Astrocyte (in vitro differentiated cells and primary cell): ENCODE measurements around the gene EME1. TPM values are rescaled to one million over a fixed set of nuclear protein-coding genes. Genes with fewer than 3 reads are reported as not detected.

Experiments
- DNase-seq: peaks from one replicate; pipeline ENCODE4 v3.0.0-alpha.2; 2010; ENCODE audit warnings: low read depth
- FAIRE-seq: peaks from 2 replicates; lab custom pipeline; 2011; peaks lifted over from hg19 to GRCh38; lab: Jason Lieb, UNC
- H2AFZ ChIP-seq: 2 replicates; pipeline ENCODE4 v1.6.0; 2012; ENCODE audit warnings: low read depth, low read length, inconsistent platforms
- H3K27ac ChIP-seq: 2 replicates; pipeline ENCODE4 v1.5.1; 2011; ENCODE audit warnings: low read depth, low read length, inconsistent platforms
- H3K27me3 ChIP-seq: 2 replicates; pipeline ENCODE4 v1.6.0; 2011; ENCODE audit warnings: low read length, inconsistent platforms; ENCODE audit not compliant: insufficient read depth
- H3K36me3 ChIP-seq: 2 replicates; pipeline ENCODE4 v1.5.1; 2011; ENCODE audit warnings: low read length, inconsistent platforms; ENCODE audit not compliant: insufficient read depth
- H3K4me1 ChIP-seq: 2 replicates; pipeline ENCODE4 v1.5.1; 2011; ENCODE audit warnings: low read length, inconsistent platforms; ENCODE audit not compliant: insufficient read depth
- H3K4me2 ChIP-seq: 2 replicates; pipeline ENCODE4 v1.6.0; 2012; ENCODE audit warnings: low read length, inconsistent platforms
- H3K4me3 ChIP-seq: 2 replicates; pipeline ENCODE4 v1.5.1; 2011; ENCODE audit warnings: low read depth, mild to moderate bottlenecking, low read length, inconsistent platforms; ENCODE audit not compliant: insufficient read depth
- H3K79me2 ChIP-seq: 2 replicates; pipeline ENCODE4 v1.6.0; 2012; ENCODE audit warnings: mild to moderate bottlenecking, low read length, inconsistent platforms; ENCODE audit not compliant: insufficient read depth
- H3K9ac ChIP-seq: 2 replicates; pipeline ENCODE4 v1.6.0; 2012; ENCODE audit warnings: mild to moderate bottlenecking, low read length, inconsistent platforms
- H3K9me3 ChIP-seq: 2 replicates; pipeline ENCODE4 v1.5.1; 2012; ENCODE audit warnings: low read depth, mild to moderate bottlenecking, low read length, inconsistent platforms; ENCODE audit not compliant: insufficient read depth
- H4K20me1 ChIP-seq: 2 replicates; pipeline ENCODE4 v1.6.0; 2012; ENCODE audit warnings: low read length, inconsistent platforms; ENCODE audit not compliant: insufficient read depth
- H3K27ac Mint-ChIP-seq: one replicate; pipeline ENCODE4 v1.8.0; 2021; ENCODE audit warnings: mild to moderate bottlenecking, mixed read lengths; ENCODE audit not compliant: unreplicated experiment
- H3K27me3 Mint-ChIP-seq: one replicate; pipeline ENCODE4 v1.8.0; 2021; ENCODE audit warnings: low read depth, mixed read lengths; ENCODE audit not compliant: unreplicated experiment
- H3K36me3 Mint-ChIP-seq: one replicate; pipeline ENCODE4 v1.8.0; 2021; ENCODE audit warnings: low read depth, mixed read lengths; ENCODE audit not compliant: unreplicated experiment
- H3K4me1 Mint-ChIP-seq: one replicate; pipeline ENCODE4 v1.8.0; 2021; ENCODE audit warnings: low read depth, mixed read lengths; ENCODE audit not compliant: unreplicated experiment
- H3K4me3 Mint-ChIP-seq: one replicate; pipeline ENCODE4 v1.8.0; 2021; ENCODE audit warnings: mild to moderate bottlenecking, moderate library complexity, mixed read lengths; ENCODE audit not compliant: unreplicated experiment
- H3K9me3 Mint-ChIP-seq: one replicate; pipeline ENCODE4 v1.8.0; 2021; ENCODE audit warnings: mild to moderate bottlenecking, mixed read lengths; ENCODE audit not compliant: unreplicated experiment
- EZH2 ChIP-seq: IDR thresholded peaks from 2 replicates; pipeline ENCODE4 v1.6.1; 2012; ENCODE audit warnings: mild to moderate bottlenecking, low read length, inconsistent platforms; ENCODE audit not compliant: insufficient read depth
- total RNA-seq: library from RNA; stranded (reverse); gene quantifications from 2 replicates; pipeline ENCODE4 v1.2.1, GENCODE V29; 2021
- TF ChIP-seq, protein P1 (sequence below): IDR thresholded peaks from 2 replicates; pipeline ENCODE4 v1.5.1; 2011; ENCODE audit warnings: low read depth, mild to moderate bottlenecking, inconsistent platforms, low read length, moderate library complexity; ENCODE audit not compliant: insufficient read depth

The EME1 gene
- total RNA-seq, 1 donor from 2014 or later: 3.1 TPM

DNA sequence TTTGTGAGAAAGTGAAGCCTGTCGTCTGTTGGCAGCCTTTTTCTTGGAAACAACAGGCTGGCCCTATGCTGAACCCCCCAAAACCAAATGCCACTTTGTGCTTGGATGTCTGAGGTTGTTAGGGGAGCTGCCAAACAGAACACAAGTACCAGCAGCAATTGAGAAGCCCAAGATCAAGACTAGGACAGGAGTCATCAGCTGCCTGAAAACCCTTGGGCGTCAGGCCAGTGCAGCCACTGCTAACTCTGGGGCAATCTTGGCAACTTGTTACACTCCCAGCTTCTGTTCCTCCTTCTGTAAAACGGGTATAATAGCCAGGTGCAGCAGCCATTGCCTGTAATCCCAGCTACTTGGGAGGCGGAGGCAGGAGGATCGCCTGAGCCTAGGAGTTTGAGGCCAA, 33.5 kb downstream of the EME1 start:
- no peak overlapping the region for H3K9ac ChIP-seq
- DNase-seq: no peak
- no peak overlapping the region for H2AFZ ChIP-seq
- Mint-ChIP-seq H3K27me3 (peaks cover 15% of the 10 kb centered on the region), H3K4me3 (no peak overlapping the region), H3K9me3 (peaks cover 2% of the 10 kb centered on the region), H3K36me3 (no peaks in the 10 kb centered on the region), H3K27ac (no peak overlapping the region), H3K4me1 (no peaks in the 10 kb centered on the region)
- H4K20me1 ChIP-seq: no peaks in the 10 kb centered on the region
- H3K79me2 ChIP-seq: no peaks in the 10 kb centered on the region
- H3K36me3 ChIP-seq: no peaks in the 10 kb centered on the region
- H3K27ac ChIP-seq: no peak overlapping the region
- peaks cover 12% of the 10 kb centered on the region for H3K27me3 ChIP-seq
- H3K9me3 ChIP-seq: no peaks in the 10 kb centered on the region
- FAIRE-seq: no peak
- H3K4me2 ChIP-seq: no peak overlapping the region
- no peaks in the 10 kb centered on the region for H3K4me1 ChIP-seq
- no peak overlapping the region for H3K4me3 ChIP-seq
- TF ChIP-seq, protein P1, sequence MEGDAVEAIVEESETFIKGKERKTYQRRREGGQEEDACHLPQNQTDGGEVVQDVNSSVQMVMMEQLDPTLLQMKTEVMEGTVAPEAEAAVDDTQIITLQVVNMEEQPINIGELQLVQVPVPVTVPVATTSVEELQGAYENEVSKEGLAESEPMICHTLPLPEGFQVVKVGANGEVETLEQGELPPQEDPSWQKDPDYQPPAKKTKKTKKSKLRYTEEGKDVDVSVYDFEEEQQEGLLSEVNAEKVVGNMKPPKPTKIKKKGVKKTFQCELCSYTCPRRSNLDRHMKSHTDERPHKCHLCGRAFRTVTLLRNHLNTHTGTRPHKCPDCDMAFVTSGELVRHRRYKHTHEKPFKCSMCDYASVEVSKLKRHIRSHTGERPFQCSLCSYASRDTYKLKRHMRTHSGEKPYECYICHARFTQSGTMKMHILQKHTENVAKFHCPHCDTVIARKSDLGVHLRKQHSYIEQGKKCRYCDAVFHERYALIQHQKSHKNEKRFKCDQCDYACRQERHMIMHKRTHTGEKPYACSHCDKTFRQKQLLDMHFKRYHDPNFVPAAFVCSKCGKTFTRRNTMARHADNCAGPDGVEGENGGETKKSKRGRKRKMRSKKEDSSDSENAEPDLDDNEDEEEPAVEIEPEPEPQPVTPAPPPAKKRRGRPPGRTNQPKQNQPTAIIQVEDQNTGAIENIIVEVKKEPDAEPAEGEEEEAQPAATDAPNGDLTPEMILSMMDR: no peak
- no peak for TF ChIP-seq EZH2

DNA sequence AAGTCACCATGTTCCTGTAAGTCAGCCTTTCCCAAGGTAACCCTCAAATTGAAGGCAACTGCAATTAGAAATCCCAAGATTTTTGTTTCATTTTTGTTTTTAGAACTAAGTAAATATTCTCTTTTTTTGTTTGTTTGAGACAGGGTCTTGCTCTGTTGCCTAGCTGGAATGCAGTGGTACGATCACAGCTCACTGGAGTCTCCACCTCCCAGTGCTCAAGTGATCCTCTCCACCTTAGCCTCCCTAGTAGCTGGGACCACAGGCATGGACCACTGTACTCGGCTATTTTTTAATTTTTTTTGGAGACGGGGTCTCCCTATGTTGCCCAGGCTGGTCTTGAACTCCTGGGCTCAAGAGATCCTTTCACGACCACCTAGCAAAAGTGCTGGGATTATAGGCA, 34.9 kb downstream of the EME1 start:
- H3K27ac Mint-ChIP-seq: no peak overlapping the region
- Histone ChIP-seq H3K79me2 (no peaks in the 10 kb centered on the region), H4K20me1 (no peaks in the 10 kb centered on the region), H3K4me2 (no peak overlapping the region), H3K36me3 (no peaks in the 10 kb centered on the region), H3K4me3 (no peak overlapping the region), H3K9me3 (no peaks in the 10 kb centered on the region), H3K9ac (no peak overlapping the region), H3K4me1 (no peaks in the 10 kb centered on the region), H3K27ac (no peak overlapping the region), H2AFZ (no peak overlapping the region), H3K27me3 (peaks cover 12% of the 10 kb centered on the region)
- FAIRE-seq (no peak), DNase-seq (no peak)
- no peak overlapping the region for H3K4me3 Mint-ChIP-seq
- H3K27me3 Mint-ChIP-seq: peaks cover 19% of the 10 kb centered on the region
- peaks cover 6% of the 10 kb centered on the region for H3K9me3 Mint-ChIP-seq
- peaks cover 2% of the 10 kb centered on the region for H3K36me3 Mint-ChIP-seq
- TF ChIP-seq, protein P1: no peak
- no peak for TF ChIP-seq EZH2
- H3K4me1 Mint-ChIP-seq: no peaks in the 10 kb centered on the region

DNA sequence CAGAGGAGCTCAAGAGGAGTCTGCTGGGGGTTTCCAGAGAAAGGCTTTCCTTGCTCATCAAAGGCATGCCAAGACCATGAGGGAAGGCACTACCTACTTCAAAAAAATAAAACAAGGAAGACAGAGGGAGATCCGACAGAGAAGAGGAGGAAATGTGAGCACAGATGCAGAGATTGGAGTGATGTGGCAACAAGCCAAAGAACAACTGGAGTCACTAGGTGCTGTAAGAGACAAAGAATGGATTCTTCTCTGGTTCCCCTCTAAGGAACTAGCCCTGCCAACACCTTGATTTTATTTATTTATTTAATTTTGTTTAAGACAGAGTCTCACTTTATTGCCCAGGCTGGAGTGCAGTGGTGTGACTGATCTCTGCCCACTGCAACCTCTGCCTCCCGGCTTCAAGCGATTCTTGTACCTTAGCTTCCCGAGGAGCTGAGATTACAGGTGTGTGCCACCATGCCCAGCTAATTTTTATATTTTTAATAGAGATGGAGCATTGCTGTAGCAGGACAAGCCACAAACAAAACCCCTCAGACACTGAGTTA, 39.2 kb downstream of the EME1 start:
- DNase-seq (no peak), FAIRE-seq (no peak)
- peaks cover 2% of the 10 kb centered on the region for H3K36me3 Mint-ChIP-seq
- H3K27ac Mint-ChIP-seq: no peak overlapping the region
- H3K4me1 ChIP-seq: no peaks in the 10 kb centered on the region
- H2AFZ ChIP-seq: no peak overlapping the region
- H4K20me1 ChIP-seq: no peaks in the 10 kb centered on the region
- H3K4me2 ChIP-seq: no peak overlapping the region
- no peaks in the 10 kb centered on the region for H3K4me1 Mint-ChIP-seq
- no peak overlapping the region for H3K4me3 ChIP-seq
- H3K9me3 ChIP-seq: no peaks in the 10 kb centered on the region
- peaks cover 4% of the 10 kb centered on the region for H3K9me3 Mint-ChIP-seq
- H3K4me3 Mint-ChIP-seq: no peak overlapping the region
- H3K27ac ChIP-seq: no peak overlapping the region
- peaks cover 6% of the 10 kb centered on the region for H3K27me3 Mint-ChIP-seq
- H3K36me3 ChIP-seq: no peaks in the 10 kb centered on the region
- H3K9ac ChIP-seq: no peak overlapping the region
- H3K27me3 ChIP-seq: no peaks in the 10 kb centered on the region
- no peak for TF ChIP-seq EZH2
- TF ChIP-seq, protein P1: no peak
- H3K79me2 ChIP-seq: no peaks in the 10 kb centered on the region
